Esophagus muscularis mucosa (tissue), 4 donors: ENCODE data around the gene CDK19.

ENCODE experiments used
- EP300 ChIP-seq: sonication (generic); formaldehyde crosslinking; IDR thresholded peaks from one replicate; pipeline ENCODE4 v1.6.1; 2017; ENCODE audit warnings: antibody characterized with exemption
- POLR2A ChIP-seq: fragments of 450-650 bp; IDR thresholded peaks from one replicate; pipeline ENCODE4 v1.6.1; 2017; ENCODE audit warnings: antibody characterized with exemption, moderate library complexity, mild to moderate bottlenecking, low read depth
- POLR2AphosphoS5 ChIP-seq, 2 donors: sonication (generic); formaldehyde crosslinking; IDR thresholded peaks; one replicate each; pipeline ENCODE4 v1.6.1; 2017; ENCODE audit warnings: antibody characterized with exemption in 2 of 2
- TF ChIP-seq, protein P1 (sequence below), 3 experiments: fragments of 200-600 bp in 2 of 3; fragments of 450-650 bp in 1 of 3; sonication (generic) in 2 of 3; IDR thresholded peaks; one replicate each; pipeline ENCODE4 v1.5.1; 2017 to 2019; ENCODE audit warnings: antibody characterized with exemption in 3 of 3, mild to moderate bottlenecking in 2 of 3, moderate library complexity in 1 of 3

DNA sequence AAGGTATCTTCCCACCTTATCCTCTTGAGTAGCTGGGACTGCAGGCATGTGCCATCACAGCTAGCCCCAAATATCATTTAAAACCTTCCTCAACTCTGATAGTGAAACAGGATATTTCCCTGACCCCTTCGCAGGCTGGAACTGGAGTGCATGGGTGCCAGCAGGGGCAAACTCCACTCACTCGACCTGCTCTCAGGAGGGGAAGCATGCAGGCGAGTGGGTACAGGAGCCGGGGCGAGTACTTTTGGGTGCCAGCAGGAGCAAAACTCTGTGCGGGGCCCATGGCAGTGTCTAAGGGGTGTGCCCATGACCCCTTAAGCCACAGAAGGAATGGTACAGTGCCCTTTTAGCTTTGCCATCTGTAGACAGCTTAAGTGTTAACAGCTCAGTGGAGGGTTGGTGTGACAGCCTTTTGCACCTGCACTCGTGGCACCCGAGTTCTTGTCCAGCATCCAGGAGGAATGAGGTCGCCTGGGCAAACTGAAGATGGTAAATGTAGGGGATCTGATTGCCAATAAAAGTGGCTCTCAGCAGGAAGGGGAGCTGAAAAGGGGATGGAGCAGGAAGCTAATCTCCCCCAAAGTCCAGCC lies 155.1 kb downstream of the CDK19 start:
- TF ChIP-seq, protein P1, sequence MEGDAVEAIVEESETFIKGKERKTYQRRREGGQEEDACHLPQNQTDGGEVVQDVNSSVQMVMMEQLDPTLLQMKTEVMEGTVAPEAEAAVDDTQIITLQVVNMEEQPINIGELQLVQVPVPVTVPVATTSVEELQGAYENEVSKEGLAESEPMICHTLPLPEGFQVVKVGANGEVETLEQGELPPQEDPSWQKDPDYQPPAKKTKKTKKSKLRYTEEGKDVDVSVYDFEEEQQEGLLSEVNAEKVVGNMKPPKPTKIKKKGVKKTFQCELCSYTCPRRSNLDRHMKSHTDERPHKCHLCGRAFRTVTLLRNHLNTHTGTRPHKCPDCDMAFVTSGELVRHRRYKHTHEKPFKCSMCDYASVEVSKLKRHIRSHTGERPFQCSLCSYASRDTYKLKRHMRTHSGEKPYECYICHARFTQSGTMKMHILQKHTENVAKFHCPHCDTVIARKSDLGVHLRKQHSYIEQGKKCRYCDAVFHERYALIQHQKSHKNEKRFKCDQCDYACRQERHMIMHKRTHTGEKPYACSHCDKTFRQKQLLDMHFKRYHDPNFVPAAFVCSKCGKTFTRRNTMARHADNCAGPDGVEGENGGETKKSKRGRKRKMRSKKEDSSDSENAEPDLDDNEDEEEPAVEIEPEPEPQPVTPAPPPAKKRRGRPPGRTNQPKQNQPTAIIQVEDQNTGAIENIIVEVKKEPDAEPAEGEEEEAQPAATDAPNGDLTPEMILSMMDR (IDR thresholded peaks at IDR 0.05) = no peak
- no peak for TF ChIP-seq POLR2AphosphoS5 (IDR thresholded peaks at IDR 0.05)
- TF ChIP-seq POLR2A = no peak
- no peak for TF ChIP-seq EP300
